GM18951 (cell line): Measurements from ENCODE around the gene PPM1M.

Experiments used
- POLR2A ChIP-seq: IDR thresholded peaks from 4 replicates; pipeline ENCODE4 v1.6.1; 2011; ENCODE audit warnings: mild to moderate bottlenecking; ENCODE audit not compliant: insufficient read length, insufficient read depth; ENCODE audit errors: extremely low read depth
- in situ Hi-C: fragments of 300-500 bp; cut with MboI; formaldehyde crosslinking; loops from one replicate; pipeline ENCODE4 v1.12.0; 2022; ENCODE audit warnings: low sequenced_read_pairs, mixed read lengths, inconsistent platforms; ENCODE audit not compliant: unreplicated experiment

The PPM1M gene

GRCh38 chr3:52205727-52206372, 39.7 kb upstream of the PPM1M start:
- no peak for TF ChIP-seq POLR2A
- in situ Hi-C loops: no loop called here

DNA sequence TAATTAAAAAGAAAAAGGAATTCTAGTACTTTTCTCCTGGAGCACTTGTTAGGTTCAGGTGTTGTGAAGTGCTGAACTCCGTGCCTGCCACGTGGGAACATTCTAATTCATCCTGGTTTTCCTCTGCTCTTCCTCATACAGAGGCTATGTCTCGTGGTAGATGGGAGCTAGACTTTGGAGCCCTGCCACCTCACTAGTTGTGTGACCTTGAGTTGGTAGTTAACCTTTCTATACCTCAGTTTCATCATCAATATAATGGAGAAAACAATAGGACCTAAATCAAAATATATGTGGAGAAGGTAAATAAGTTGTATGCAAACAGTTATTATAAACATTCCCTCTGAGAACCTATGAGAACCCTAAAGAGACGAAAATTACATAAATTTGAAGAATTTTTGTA, 37.0 kb upstream of the PPM1M start:
- TF ChIP-seq POLR2A: no peak
- in situ Hi-C loops: no loop called here

- in situ Hi-C loops: no loop called here
Observed at GRCh38 chr3:52210037-52210436, 35.5 kb upstream of the PPM1M start.

GRCh38 chr3:52210550-52211046, 35.0 kb upstream of the PPM1M start:
- no peak for TF ChIP-seq POLR2A
- in situ Hi-C loops: no loop called here

More at GRCh38 chr3:52210037-52210436, 35.5 kb upstream of the PPM1M start:
- TF ChIP-seq POLR2A: no peak

- in situ Hi-C loops: no loop called here
- TF ChIP-seq POLR2A: no peak
Observed at GRCh38 chr3:52211268-52211891, 34.2 kb upstream of the PPM1M start.

DNA sequence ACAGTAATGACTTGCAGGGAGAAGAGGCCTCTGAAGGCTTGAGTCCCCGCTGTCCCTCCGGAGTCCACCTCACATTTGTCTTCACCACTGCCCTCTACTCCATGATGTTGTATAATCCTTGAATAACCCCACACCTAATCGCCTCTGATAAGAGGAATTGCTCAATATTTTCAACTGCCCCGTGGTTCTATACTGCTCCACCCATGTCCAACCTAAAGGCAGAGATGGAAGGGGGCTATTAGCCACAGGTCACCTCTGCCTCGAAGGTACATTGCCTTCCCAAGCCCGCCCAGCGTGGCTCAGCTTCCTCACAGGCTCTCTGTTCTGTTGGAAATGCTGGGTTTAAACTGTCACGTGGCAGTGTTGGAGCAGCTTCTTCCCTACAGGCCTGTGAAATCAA, 32.6 kb upstream of the PPM1M start:
- in situ Hi-C loops: no loop called here
- TF ChIP-seq POLR2A: no peak

GRCh38 chr3:52213901-52214300, 31.7 kb upstream of the PPM1M start:
- no peak for TF ChIP-seq POLR2A
- in situ Hi-C loops: no loop called here

DNA sequence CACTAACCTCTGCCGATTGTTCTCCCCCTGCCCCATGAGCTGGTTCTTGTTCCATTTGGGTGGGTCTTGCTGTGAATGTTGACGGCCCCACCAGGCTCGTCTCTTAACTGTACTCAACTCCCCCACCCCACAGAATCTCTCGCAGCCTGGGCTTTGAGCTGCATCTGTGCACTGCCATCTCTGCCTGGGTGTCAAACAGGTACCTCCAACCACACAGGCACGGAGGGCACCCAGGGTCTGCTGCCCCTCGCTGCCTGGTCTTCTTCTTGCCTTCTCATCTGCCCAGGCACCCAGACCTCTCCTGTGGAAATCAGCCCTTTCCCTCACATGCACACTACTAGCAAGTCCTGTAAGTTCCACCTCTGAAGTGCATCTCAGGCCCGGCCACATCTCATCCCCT, 30.2 kb upstream of the PPM1M start:
- in situ Hi-C loops: no loop called here
- no peak for TF ChIP-seq POLR2A

DNA sequence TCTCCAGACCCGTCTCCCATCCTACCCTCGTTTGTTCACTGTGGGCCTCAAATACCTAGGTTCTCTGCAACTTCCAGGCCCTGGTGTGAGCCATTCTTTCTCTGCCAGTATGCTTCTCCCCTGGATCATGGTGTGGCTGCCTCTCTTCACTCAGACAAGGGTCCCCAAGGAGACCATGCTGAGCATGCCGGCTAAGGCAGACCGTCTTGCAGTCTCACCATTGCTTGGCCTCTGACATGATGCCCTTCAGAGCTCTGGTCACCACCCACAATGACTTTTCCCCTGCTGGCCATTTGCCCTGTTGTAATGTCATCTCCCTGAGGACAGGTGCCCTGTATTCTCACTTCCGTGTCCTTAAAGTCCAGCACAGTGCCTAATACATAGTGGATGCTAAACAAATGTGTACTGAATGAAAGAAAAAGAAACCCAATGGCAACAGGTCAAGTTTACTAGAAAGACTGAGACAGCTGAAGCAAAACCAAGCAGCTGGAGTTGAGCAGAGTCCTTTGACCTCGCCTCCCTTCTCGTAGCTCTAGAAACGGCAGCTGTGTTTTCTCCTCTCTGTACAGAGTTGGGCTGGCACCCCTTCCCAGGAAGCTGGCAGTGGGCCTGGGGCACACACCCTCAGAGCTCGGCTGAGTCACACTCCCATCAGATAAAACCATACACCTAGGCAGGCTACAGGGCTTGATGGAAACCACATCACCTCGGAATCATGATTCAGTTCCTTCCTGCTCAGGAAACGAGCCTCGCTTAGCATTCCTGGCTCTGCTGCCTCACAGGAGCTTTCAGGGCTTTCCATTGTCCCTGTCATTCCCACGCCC, 28.8 kb upstream of the PPM1M start:
- no peak for TF ChIP-seq POLR2A
- in situ Hi-C loops: no loop called here

GRCh38 chr3:52217409-52217805, 28.2 kb upstream of the PPM1M start:
- TF ChIP-seq POLR2A: no peak
- in situ Hi-C loops: no loop called here

- TF ChIP-seq POLR2A: no peak
- in situ Hi-C loops: no loop called here
Observed at GRCh38 chr3:52218026-52218425, 27.5 kb upstream of the PPM1M start.

DNA sequence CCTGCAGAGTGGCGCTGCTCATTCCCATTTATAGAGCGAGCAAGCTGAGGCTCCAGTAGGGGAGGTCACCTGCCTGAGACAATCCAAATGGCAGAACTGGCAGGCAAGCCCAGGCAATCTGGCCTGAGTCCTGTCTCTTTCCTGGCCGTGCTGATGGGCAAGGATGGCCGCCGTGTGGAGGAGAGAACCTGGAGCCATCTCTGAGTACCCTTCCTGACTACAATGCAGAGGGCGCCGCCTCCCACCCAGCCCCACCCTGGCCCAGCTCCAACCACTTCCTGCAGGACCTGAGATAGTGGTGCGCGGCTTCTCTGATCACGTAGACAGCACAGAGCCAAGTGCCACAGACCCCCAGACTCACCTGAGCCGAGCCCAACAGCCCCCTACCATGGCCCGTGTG, 27.1 kb upstream of the PPM1M start:
- no peak for TF ChIP-seq POLR2A
- in situ Hi-C loops: no loop called here

DNA sequence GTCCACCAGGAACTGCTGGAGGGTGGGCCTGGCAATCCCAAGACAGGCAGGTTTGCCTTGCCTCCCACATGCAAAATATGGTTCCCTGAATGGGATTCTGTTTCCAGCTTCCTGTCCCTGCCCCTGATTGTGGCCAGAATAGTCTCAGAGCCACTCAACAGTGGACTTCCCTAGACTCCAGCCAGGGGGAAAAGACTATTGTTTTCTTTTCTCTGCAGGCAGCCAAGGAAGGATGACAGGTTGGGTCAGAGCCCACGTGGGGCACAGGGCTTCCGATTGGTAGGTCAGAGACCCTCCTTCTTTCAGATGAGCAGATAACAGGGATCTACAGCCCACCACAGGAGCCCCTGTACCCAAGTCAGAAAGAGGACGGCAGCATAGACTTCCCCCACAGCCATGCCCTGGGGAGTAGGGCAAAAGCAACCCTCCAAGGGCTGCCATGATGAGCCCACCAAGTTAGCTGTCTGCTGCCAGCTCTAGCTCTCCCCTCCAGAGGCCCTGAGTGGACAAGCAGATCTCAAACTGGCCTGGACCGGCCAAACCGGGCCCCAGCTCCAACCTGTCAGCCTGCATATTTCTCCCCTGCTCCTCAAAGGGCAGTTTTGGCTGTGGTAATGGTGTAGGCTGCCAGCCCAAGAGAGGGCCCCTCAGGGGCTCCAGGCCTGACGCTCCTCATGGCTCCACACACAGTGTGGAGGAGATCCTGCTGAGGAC, 26.5 kb upstream of the PPM1M start:
- in situ Hi-C loops: no loop called here
- no peak for TF ChIP-seq POLR2A
